Ammon's horn (tissue), 1 donor: ENCODE measurements around the gene HOXB3.
"Not testable (repeated sequence)": the region's sequence is repeated elsewhere in the genome, so short reads cannot be mapped to it uniquely, and the experiment has no call there.

Experiments
- DNase-seq: peaks from one replicate; pipeline ENCODE4 v3.0.0-alpha.2; 2016; ENCODE audit warnings: low spot score

HOXB3 gene

DNA sequence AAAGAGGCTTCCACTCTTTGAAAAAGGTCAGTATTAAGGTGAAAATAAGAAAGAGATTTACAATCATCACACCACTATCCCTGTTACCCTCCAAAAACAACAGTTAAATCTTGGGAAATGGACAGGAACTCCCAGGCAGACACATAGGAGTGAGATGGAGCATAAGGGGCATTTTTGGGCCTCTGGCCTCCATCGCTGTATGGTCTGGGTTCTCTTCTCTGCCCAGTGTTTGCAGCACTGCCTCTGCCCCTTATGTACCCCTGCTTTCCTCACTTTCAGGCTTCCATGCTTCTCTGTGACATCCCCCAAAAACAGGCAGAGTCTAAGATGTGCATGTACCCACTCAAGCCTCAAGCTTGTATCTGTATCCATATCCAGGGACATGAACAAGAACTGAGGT, 44.5 kb downstream of the HOXB3 start:
- DNase-seq = no peak

DNA sequence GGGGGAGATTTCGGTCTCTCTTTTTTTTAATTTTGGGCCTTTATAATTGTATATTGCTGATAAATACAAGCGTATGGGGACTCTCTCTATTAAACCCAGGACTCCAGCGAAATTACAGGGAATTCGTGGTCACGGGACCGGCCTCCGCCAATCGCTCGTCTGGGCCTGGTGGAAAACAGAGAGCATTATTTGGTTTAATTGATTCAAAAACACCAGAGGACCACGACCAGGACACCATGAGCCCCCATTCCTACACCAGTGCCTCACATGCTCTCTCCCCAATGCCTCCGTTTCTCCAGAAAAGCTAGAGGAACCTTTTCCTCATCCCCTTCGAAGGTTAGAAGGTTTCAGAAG, 45.0 kb downstream of the HOXB3 start, which contains the start of gene HOXB2:
Gene HOXB2 (minus strand): TSS at position 88 of the 354 bp plus-strand sequence. CDS start 198 bp downstream, outside the sequence.
- DNase-seq = no peak

DNA sequence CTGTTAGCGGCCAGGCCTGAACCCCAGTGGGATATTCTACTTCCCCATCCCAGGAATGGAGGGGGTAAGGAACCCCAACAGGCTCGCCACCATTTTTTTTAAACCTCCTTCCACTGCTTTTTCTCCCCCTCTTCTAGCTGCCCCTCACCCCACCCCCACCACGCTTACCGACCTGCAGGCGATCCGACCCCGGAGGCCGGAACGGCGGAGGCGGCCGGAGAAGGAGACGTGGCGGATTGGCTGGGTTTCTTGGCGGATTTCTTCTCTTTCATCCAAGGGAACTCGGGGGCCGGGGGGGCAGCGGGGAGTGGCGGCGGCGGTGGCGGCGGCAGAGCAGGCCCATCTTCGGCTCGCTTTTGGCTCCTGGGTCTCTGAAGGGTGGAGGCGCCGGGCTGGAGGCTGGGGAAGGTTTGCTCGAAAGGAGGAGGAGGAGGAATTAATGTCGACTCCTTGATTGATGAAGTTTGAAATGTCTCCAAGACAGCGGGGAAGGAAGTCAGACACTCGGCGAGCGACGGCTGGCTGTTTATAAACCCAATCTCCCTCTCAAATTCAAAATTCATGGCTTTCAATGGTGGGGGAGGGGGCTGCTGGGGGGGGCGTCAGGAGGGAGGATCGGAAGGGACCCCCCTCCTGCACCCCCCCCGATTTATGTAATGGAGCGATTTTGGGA, 45.6 kb downstream of the HOXB3 start:
- no peak for DNase-seq

DNA sequence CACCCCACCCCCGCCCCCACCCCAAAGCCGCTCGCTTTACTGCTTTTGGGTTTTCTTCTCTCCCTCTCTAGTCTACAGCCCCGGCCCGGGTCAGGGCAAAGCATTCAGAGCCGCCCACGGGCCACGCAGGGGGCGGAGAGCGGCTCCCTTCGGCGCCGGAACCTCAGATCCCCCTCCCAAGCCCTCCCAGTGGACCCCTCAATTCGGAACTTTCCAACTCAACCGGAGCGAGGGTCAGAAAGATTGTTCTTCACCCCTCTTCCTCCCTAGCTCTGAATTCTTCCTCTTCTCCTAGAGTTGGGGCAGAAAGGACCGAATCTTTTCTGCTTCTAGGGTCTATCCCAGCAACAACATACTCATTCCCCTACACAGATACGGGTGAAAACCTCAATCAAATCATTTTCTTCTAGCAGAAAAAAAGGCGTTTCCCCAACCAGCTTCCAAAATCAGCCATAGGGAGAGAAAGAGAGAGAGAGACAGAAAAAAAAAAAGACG, 46.1 kb downstream of the HOXB3 start:
- DNase-seq = no peak

DNA sequence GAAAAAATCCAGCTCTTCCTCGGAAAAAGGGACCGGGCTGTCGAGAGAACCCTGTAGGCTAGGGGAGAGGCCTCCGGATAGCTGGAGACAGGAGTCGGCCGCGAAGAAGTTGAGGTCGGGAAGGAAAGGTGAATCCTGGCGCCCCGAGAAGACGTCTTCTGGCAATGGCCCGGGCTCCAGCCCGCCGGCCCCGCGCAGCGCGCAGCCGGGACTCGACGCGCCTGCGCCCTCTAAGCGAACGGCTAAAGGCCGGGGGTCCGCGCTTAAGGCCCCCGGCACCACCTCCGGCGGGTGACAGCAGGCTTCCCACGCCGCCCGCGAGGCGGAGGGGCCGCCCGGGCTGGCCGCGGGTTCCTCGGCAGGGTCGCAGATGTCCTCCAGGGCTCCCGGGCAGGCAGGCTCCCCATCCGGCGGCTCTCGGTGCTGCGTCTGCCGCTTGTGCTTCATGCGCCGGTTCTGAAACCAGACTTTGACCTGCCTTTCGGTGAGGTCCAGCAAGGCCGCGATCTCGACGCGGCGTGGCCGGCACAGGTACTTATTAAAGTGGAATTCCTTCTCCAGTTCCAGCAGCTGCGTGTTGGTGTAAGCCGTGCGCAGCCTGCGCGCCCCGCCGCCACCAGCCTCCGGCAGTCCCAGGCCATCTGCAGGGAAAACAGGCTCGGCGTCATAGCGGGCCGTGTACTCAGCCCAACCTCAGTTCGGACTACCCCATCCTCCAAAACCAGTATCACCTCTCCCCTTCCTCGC, 46.8 kb downstream of the HOXB3 start:
- no peak for DNase-seq

DNA sequence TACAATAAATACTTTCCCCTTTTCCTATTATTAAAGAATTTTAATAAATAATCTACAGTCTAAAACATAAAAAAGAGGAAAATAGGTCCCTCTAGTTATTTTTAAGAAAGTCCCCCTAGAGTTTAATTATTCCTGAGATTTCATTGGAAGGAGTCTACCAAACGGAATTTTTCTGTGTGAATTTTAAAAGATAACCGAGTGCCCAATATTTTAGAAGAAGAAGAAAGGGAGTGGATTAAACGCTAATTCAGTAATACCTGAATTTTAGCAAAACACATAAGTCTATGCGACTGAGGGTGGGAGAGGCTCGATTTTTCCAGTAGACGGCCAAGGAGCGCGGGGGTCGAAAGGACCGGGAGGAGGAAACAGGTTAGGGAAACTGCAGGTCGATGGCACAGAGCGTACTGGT, 47.3 kb downstream of the HOXB3 start:
- no peak for DNase-seq

DNA sequence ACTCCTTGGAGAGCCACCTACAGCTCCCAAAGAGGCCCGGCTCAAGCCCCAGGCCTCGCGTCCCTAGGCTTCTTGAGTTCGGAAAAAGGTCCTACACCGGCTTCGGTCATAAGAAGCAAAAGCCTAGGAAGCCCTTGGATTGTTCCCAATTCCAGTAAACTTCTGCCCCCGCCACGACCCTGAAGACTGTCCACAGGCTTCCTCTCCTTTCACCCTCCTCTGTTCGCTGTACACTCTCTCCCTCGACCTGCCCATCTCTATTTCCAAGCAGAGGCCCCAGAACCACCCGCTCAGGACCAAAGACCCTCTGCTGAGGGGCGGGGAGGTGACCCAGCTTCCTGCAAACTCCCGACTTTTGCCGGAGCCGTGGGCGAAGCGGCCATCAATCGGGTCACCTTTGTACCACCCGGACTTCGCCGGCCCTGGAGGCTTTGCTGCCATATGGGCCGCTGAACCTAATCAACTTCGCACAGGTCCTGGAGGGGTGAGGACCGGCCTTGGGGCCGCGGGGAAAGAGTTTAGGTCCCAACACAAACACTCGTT, 47.9 kb downstream of the HOXB3 start:
- DNase-seq = no peak

DNA sequence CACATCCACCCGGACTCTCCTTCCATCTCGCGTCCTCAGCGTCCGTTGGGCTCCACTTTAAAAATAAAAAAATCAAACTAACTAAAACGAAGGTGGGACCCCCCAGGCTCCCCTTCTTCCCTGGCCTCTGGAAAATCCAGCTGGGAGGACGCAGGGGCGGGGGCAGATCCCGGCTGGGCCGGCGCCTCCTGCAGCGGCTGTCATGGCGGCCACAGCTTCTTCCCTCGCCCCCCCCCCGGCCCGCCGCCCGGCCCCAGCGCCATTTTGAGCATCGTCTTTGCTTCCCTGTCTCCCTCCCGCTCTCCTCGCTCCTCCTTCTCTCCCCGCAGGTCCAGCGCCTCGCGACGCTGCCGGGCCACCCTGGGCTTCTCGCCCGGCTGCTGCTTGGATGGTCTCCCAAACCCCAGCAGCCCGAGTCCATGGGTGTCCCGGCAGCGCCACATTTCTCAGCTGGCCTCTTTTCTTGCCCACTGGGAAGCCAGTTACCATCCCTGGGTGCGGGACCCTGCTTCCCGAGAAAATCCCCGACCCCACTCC, 48.4 kb downstream of the HOXB3 start:
- DNase-seq = no peak

DNA sequence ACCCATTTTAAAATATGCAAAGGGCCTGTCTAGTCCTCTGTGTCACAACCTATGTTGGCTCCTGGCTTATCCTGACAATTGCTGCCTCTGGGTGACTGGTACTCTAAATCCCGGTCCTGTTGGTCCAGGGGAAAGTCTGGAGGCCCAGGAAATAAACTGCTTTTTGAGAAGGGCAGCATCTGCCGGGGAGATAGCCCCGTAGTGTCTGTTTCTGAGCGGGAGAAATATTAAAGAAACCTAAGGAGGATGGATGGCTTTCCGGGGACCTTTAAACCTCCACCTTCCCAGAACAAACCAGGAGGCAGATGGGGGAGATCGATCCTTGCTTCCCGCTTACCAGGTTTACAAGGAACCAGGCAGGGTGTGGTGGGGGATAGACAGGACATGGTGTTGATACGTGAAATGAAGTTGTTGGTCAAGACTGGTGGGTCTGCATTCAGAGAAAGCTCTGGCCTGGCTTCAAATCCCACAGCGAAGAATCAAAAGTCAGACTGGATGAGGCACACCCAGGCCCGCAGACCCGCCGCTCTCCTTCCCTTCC, 48.9 kb downstream of the HOXB3 start:
- no peak for DNase-seq

DNA sequence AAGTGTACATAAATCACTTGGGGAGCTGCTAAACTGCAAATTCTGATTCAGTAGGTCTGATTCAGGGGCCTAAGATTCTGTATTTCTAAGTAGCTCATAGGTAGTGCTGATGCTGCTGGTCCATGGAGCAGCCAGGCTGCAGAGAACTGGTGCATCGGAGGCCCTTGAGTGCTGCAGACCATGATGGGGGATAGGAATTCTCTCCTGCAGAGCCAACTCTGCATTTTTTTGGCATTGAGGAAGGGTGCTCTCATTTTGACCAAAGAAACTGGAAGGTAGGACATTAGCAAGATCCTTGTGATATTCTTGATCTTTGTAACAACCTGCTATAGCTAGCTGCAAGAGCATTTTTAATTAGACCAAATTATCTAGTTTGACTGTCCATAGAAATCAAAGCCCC, 49.8 kb downstream of the HOXB3 start:
- no peak for DNase-seq

DNA sequence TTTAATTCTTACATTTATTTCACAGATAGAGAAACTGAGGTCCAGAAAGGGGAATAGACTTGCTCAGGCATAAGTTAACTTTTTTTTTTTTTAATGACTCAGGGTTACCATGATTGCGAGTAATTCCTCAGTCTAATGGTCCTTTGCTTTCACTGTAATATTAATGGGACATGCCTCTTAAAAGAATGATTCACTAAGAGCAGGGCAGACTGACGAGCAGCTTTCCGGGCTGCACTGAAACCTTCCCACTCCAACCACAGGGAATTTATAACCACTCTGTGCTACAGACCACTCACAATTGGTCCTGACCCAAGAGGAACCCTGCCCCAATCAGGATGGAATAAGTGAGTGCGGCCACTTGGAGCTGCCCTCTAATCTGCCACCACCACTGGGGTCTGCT, 50.9 kb downstream of the HOXB3 start:
- no peak for DNase-seq

DNA sequence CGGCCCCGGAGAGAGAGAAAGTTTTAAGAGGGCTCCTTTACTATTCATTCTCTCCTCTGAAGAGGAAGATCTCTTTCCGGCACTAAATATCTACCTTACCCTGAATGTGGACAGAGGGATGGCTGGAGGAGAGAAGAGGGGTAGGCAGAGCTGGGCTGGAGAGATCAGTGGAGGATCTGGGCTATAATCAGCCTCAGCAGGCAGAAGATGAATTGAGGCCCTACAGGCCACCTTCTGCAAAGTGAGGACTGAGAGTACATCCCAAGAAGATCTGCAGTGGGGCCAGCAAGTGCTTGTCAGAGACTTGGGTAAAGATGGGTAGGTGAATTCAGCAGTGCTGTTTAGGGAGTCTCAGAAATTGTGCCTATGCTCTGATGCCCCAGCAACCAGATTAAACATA, 52.7 kb downstream of the HOXB3 start:
- no peak for DNase-seq

DNA sequence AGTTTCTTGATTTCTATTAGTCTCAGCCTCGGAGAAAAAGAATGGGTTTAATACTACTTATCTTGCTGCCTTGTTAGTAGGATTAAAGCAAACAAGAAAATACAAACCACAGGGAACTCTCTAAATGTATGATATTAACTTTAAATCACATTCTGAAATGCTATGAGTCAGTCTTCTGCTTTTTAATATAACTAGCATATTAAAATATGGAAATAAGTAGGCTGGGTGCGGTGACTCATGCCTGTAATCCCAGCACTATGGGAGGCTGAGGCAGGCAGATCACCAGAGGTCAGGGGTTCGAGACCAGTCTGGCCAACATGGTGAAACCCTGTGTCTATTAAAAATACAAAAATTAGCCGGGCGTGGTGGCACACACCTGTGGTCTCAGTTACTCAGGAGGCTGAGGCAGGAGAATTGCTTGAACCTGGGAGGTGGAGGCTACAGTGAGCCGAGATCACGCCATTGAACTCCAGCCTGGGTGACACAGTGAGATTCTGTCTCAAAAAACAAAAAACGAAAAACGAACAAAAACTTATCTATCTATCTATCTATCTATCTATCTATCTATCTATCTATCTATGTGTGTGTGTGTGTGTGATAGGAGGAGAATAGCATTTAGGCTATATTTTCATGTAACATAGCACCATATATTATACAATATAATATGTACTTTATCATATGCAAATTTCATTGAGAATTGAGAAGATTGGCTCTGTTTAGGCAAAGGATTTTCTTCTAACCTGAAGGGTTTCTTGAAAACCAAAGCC, 54.1 kb downstream of the HOXB3 start:
- DNase-seq = not testable (repeated sequence)

DNA sequence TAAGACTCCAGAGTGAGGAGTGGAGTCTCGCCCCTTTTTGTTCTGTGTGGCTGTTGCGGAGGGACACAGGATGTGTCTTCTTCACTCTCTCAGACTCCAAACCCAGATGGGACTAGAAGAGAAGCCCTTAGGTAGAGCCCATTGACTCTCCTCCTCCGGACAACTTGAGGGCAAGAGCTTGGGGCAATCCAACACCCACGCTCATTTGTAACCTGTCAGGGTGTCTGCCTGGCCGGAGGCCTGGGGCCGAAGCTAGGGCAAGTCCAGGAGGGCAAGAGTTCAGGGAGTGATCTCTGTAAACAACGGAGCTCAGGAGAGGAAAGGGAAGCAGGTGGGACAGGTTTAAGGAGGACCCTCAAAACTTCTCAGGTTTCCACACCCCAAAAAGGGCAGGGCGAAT, 57.8 kb downstream of the HOXB3 start:
- no peak for DNase-seq

DNA sequence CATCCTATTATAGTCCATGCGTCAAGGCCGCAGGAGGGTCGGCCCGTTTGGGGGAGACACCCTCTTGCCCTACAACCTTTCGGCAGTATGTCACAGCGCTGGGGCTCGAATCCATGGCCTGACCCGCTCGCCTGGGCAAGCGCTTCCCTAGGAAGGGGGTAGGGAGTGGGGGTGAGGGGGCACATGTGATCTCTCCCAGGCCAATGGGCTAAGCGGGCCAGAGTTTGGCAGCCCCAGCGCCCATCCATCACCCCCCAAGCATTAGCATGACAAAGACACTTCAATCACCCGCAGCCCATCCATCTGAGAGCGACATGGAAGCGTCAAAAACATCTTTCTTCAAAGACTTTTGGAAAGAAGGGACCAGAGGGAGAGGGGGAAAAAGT, 59.2 kb downstream of the HOXB3 start, which contains the start of gene HOXB1:
Gene HOXB1 (minus strand): TSS at position 125 of the 386 bp plus-strand sequence. CDS start 107 bp downstream, at position 18.
- DNase-seq = no peak

DNA sequence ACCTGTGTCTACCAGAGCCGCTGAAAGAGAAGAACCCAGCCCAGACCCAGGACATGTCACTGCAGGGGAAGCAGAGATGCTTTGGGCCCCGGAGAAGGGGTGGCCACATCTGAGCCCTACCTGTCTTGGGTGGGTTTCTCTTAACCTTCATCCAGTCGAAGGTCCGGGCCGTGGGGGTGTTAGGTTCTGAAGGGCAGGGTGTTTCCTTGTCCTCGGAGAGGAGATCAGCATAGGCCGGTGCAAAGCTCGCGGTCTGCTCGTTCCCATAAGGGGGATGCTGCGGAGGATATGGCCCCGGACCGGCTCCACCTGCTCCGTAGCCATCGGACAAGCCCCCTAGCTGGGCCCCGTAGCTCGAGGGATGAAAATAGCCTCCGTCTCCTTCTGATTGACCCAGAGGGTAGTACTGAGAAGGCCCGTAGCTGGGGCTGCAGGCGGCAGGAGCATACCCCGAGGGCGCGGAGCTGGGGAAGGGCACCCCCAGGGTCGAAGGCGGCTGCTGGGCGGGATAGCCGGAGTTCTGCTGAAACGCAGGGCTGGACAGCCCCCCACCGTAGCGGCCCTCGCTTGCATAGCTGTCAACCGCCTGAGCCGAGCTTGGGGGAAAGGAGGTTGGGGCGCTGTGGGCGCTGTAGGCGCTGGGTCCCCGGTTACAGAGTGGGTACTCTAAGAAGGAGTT, 59.7 kb downstream of the HOXB3 start:
- no peak for DNase-seq

DNA sequence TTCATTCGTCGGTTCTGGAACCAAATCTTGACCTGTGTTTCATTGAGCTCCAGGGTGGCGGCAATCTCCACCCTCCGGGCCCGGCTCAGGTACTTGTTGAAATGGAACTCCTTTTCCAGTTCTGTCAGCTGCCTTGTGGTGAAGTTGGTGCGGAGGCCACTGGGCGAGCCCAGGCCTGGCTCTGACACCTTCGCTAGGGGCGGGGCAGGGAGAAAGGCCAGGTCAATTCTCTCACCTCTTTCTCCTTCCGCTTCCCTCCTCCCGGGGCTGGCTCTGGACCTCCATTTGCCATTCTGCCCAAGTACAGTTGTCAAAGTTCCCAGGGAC, 60.4 kb downstream of the HOXB3 start:
- no peak for DNase-seq

DNA sequence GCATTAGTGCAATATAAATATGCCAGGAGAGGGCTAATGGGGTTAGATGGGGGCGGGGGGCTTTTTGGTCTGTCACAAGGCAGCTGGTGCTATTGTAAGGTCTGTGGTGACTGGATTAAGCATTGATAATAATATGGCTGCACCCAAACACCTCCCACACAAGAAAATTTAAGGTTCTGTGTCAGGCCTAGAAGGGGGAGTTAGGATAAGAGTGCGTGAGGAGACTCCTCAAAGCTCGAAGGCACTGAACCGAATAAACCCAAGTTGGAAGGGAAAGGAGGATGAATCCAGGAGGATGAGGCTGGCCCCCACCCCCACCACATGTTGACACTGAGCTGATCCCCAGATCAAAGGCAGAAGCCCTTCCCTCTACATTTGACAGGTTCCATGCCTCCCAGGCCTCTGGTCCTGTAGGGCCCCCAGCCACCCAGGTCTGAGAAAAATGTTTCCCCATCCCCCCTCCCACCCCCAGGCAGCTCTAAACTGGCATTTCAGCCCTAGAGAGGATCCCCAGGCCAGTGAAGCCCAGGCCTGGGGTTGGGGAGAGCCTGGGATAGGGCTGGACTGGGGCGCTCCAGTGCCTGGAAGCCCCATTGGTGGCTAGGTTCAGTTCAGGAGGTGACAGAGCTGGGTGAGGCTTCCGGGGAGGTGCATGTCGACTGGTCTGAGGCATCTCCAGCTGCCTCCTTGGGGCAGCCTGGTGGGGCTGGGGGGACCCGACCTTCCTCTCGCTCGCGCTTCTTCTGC, 60.9 kb downstream of the HOXB3 start:
- DNase-seq = no peak

DNA sequence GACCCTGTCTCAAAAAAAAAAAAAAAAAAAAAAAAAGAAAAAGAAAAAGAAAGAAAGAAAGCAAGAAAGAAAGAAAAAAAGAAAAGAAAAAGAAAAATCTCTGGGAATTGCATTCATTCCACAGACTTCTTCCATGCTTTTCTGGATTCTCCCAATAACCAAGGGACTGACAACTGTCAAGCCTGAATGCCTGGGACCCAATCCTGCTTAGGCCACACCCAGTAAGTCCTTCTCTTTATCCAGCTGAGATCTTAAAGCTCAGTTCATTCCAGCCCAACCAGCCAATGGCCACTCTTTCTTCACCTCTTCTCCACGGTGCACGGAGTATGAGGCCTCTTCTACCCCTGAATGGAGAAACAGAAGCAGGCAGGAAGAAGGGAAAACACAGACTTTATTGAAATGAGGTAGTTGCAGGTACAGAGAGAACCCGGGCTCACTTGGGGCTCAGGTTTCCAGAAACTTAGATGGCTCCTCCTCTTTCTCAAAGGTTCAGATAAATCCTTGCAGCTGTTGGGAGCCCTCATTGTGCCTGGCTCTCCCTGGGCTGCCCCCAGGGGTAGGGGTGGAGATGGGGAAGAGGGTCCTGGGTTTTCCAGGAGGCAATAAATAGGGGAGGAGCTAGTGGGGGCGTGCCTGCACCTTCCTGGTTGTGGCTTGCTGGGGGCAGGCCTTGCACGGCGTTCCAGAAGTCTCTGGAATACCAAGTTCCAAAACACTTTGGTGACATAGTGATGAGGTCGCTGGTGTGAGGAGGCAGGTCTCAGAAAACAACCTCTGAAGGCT, 61.7 kb downstream of the HOXB3 start:
- DNase-seq = no peak

DNA sequence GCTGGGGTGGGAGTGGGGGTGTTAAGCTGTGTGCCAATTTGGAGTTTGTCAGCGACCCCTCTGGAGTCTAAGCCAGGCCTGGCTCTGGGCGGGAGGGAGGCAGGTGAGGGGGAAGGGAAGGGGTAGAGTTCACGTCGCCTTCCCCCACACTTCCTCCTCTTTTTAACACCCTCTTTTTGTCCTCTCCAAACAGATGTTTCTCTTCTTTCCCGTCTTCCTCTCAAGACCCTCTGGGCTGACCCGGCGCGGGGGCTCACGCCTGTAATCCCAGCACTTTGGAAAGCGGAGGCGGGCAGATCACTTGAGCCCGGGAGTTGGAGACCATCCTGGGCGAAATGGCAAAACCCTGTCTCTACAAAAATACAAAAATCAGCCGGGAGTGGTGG, 62.5 kb downstream of the HOXB3 start:
- DNase-seq = no peak
